ENCODE results near the gene SEMA5A. TPM values are rescaled to one million over a fixed set of nuclear protein-coding genes. Genes with fewer than 3 reads are reported as not detected.

The SEMA5A gene
- polyA plus RNA-seq, 1 donor (not counting 4 experiments of a cell fraction or from before 2014, with no cell fraction given), result 0.16 TPM

DNA sequence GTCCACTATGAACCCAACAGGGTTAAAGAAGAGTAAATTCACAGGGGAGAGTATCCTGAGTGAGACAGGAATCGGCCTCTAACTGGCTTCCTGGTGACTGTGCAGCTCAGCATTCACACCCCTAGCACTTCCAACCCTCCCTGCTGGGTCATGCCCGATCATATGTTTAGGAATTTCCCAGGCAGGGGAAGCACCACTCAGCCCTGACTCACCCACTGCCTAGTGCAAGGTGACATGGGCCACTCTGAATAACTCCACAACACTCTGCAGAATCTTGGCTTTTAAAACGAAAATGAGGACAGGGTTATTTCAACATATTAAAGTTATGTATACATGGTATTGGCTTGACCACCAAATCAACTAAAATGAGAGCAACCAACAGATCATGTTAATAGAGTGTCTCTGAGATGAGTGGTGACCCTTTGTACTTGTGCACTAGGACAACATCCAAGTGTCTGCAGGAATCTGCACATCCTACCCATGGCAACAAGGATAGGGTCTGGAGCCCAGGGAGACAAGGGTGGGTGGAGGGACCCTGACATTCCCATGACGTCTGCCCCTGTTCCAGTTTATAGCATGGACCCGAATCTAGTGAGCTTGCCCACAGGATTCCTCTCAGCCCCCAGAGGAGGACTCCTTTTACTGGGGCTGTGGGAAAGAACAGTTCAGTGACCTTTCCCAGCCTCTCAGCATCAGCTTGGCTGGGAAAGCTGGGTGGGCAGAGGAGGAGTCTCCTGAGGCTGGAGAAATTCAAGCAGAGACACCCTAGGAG is 485.8 kb downstream of the SEMA5A start:
- no peaks in the 10 kb centered on the region for H3K9me1 ChIP-seq (ENCODE audit: control insufficient read depth, extremely low read depth, insufficient read depth, low read length)
- no peaks in the 10 kb centered on the region for H3K36me3 ChIP-seq (ENCODE audit: control insufficient read depth in 2 of 2, extremely low read depth in 1 of 2, insufficient read depth in 2 of 2, low read length in 2 of 2)
- dilution Hi-C loops (cut with MboI; ENCODE audit: extremely low pct_ligation_motif_present, low sequenced_read_pairs), result no loop called here
- peaks cover 33% of the 10 kb centered on the region for H3K4me1 ChIP-seq (ENCODE audit: control insufficient read depth, extremely low read depth, insufficient read depth, low read length)
- DNase-seq (ENCODE audit: low read depth, low spot score) (peak; percentile 73), FAIRE-seq (peak; percentile 92)
- H3K27me3 ChIP-seq (ENCODE audit: control insufficient read depth, extremely low read depth, insufficient read depth, low read length), result no peaks in the 10 kb centered on the region
- H3K9ac ChIP-seq (ENCODE audit: control insufficient read depth, extremely low read depth, insufficient read depth, low read length), result peak overlapping the region; percentile 11
- no peaks in the 10 kb centered on the region for H4K20me1 ChIP-seq (ENCODE audit: control insufficient read depth, extremely low read depth, insufficient read depth, low read length)
- no peaks in the 10 kb centered on the region for H3K79me2 ChIP-seq (ENCODE audit: control insufficient read depth, insufficient read depth, low read length)
- H2AFZ ChIP-seq (ENCODE audit: control insufficient read depth, low read length), result no peak overlapping the region
- H3K4me2 ChIP-seq (ENCODE audit: control insufficient read depth, extremely low read depth, insufficient read depth, low read depth, low read length), result peak overlapping the region; percentile 3
- no peak overlapping the region for H3K4me3 ChIP-seq (ENCODE audit: control insufficient read depth in 2 of 3, extremely low read depth in 1 of 3, insufficient read depth in 2 of 3, low read depth in 1 of 3, low read length in 3 of 3)
- peak overlapping the region; percentile 58 for H3K27ac ChIP-seq (ENCODE audit: control insufficient read depth, insufficient read depth, low read length)
- no peaks in the 10 kb centered on the region for H3K9me3 ChIP-seq (ENCODE audit: control insufficient read depth, low read depth, low read length)
- no peak for TF ChIP-seq EZH2 (IDR thresholded peaks at IDR 0.05; ENCODE audit: low read length)
- TF ChIP-seq, protein P1, sequence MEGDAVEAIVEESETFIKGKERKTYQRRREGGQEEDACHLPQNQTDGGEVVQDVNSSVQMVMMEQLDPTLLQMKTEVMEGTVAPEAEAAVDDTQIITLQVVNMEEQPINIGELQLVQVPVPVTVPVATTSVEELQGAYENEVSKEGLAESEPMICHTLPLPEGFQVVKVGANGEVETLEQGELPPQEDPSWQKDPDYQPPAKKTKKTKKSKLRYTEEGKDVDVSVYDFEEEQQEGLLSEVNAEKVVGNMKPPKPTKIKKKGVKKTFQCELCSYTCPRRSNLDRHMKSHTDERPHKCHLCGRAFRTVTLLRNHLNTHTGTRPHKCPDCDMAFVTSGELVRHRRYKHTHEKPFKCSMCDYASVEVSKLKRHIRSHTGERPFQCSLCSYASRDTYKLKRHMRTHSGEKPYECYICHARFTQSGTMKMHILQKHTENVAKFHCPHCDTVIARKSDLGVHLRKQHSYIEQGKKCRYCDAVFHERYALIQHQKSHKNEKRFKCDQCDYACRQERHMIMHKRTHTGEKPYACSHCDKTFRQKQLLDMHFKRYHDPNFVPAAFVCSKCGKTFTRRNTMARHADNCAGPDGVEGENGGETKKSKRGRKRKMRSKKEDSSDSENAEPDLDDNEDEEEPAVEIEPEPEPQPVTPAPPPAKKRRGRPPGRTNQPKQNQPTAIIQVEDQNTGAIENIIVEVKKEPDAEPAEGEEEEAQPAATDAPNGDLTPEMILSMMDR (optimal IDR thresholded peaks at IDR 0.05 in 1 of 3, IDR thresholded peaks at IDR 0.05 in 1 of 3, conservative IDR thresholded peaks at IDR 0.05 in 1 of 3; ENCODE audit: extremely low read depth in 1 of 3, insufficient read depth in 2 of 3, low read length in 3 of 3), result no peak

DNA sequence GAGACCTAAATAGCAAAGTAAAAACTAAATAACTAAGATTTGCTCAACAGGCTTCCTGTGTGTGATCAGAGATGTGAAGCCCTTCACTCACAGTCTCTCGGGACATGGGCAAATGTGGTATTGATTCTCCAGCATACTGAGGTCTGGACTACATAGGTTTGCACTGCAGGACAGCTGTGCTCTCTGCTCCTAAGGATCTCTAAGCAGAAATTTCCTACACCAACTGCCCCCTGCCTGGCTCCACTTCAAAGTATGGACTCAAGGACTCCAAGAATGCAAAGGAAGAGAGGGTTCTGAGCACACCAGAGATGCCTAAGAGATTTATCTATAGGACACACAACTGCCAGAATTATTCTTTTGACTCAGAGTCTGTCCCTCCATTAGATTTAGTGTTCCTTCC is 487.2 kb downstream of the SEMA5A start:
- Histone ChIP-seq H3K9ac (ENCODE audit: control insufficient read depth, extremely low read depth, insufficient read depth, low read length) (peak overlapping the region; percentile 8), H3K27me3 (ENCODE audit: control insufficient read depth, extremely low read depth, insufficient read depth, low read length) (no peaks in the 10 kb centered on the region), H3K9me1 (ENCODE audit: control insufficient read depth, extremely low read depth, insufficient read depth, low read length) (no peaks in the 10 kb centered on the region), H3K4me2 (ENCODE audit: control insufficient read depth, extremely low read depth, insufficient read depth, low read depth, low read length) (no peak overlapping the region), H3K9me3 (ENCODE audit: control insufficient read depth, low read depth, low read length) (no peaks in the 10 kb centered on the region), H3K4me1 (ENCODE audit: control insufficient read depth, extremely low read depth, insufficient read depth, low read length) (peaks cover 45% of the 10 kb centered on the region), H4K20me1 (ENCODE audit: control insufficient read depth, extremely low read depth, insufficient read depth, low read length) (no peaks in the 10 kb centered on the region), H2AFZ (ENCODE audit: control insufficient read depth, low read length) (peak overlapping the region; percentile 40), H3K4me3 (ENCODE audit: control insufficient read depth in 2 of 3, extremely low read depth in 1 of 3, insufficient read depth in 2 of 3, low read depth in 1 of 3, low read length in 3 of 3) (no peak overlapping the region), H3K27ac (ENCODE audit: control insufficient read depth, insufficient read depth, low read length) (peak overlapping the region; percentile 64), H3K36me3 (ENCODE audit: control insufficient read depth in 2 of 2, extremely low read depth in 1 of 2, insufficient read depth in 2 of 2, low read length in 2 of 2) (no peaks in the 10 kb centered on the region), H3K79me2 (ENCODE audit: control insufficient read depth, insufficient read depth, low read length) (no peaks in the 10 kb centered on the region)
- DNase-seq (ENCODE audit: low read depth, low spot score) (no peak), FAIRE-seq (no peak)
- dilution Hi-C loops (cut with MboI; ENCODE audit: extremely low pct_ligation_motif_present, low sequenced_read_pairs), result no loop called here
- TF ChIP-seq, protein P1 (optimal IDR thresholded peaks at IDR 0.05 in 1 of 3, IDR thresholded peaks at IDR 0.05 in 1 of 3, conservative IDR thresholded peaks at IDR 0.05 in 1 of 3; ENCODE audit: extremely low read depth in 1 of 3, insufficient read depth in 2 of 3, low read length in 3 of 3), result no peak
- no peak for TF ChIP-seq EZH2 (IDR thresholded peaks at IDR 0.05; ENCODE audit: low read length)

Measured in keratinocyte (primary cell).